Epidermal melanocyte (primary cell): ENCODE measurements around the gene DCAF16.

Source experiments
- DNase-seq: peaks from one replicate; pipeline ENCODE4 v3.0.0; 2011; ENCODE audit warnings: low spot score; ENCODE audit not compliant: insufficient read length

The DCAF16 gene

DNA sequence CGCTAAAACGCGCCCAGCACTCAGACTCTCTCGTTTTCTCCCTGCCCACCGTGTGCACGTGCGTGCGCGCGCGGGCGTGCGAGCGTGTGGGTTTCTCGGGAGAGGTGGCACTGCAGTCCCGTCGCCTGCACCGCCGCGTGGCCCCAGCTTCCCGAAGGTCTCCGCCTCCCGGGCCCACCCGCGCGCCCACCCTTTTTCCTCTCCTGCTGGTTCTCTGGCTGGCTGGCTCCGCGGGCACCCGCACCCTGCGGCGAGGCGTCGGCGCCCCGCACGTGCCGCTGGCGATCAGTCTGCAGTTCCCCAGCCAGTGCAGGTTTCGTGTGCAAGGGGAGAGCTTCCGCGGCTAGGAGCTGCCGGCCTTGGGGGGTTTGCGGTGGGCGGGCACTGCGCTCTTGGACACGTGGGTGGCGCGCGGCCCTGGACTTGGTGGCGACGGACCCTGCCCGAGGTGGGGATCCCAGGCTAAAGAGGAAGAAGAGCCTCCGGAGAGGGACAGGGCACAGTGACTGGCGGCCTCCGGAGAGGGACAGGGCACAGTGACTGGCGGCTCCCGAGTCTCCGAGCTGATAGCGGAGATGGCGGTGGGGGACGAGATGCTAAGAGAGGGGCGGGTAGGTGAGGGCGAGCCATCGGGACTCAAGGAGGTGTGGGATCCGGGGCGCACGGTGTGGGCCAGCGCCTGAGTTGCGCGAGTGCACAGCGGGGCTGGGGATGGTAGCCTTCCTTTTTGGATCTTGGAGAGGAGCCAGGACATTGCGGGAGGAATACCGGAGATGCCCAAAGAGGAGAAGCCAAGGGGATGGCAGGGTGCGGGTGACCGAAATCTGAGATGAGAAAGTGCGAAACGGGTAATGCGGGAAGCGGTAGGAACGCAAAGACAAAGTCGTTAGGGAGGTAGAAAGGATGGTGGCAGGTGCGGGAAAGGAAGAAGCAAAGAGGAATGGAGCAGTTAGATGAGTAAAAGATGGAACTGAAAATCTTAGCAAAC is 29.0 kb downstream of the DCAF16 start, which contains the start of gene FAM184B:
TSS of gene FAM184B (minus strand) at position 322 of the 988 bp plus-strand sequence. CDS start 322 bp downstream, outside the sequence.
- no peak for DNase-seq

DNA sequence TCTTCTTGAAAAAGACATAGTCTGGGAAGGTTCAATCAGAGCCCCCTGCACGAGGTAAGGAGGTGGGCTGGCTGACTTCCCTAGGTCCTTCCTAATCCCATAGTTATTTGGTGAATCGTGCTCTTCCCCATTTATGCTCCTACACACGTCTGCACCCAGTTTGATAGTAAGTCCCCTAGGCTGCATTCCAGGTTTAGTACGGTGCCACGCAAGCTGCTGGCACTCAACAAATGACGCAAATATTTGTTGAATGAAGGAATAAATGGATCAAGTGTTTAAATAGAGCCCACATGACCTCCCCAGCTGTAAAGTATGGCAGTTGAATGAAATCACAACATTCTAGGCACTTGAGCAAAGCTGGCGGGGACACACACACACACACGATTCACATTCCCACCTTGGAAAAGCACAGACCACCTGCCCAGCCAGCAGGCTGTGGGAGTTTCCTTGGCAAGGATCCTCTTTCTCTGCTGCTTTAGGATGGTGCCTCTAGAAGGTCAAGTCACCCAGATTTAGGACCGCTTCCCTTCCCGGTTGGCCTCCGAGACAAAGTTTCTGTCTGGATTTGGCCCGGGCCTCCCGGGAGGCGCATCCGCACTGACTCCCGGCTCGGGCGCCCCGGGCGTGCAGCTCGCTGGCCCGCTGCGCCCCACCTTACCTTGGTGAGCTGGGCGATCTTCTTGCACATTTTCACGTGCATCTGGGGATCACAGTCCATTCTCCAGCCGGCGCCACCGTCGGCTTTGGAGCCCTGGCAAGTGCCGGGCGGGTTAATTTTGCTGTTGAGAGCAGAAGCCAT is 29.9 kb downstream of the DCAF16 start:
- DNase-seq: no peak

DNA sequence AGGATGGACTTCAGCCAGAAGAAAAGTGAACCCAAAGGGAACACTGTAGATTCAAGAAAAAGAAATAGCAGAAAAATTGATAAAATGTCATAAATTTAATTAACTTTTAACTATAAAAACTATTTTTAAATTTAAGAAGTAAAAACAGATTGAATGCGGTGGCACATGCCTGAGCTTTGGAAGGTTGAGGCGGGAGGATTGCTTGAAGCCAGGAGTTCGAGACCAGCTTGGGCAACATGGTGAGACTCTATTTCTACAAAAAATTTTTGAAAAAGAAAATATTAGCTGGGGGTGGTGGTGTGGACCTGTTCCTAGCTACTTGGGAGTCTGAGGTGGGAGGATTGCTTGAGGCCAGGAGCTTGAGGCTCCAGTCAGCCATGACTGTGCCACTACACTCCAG is 32.1 kb downstream of the DCAF16 start:
- DNase-seq: no peak

DNA sequence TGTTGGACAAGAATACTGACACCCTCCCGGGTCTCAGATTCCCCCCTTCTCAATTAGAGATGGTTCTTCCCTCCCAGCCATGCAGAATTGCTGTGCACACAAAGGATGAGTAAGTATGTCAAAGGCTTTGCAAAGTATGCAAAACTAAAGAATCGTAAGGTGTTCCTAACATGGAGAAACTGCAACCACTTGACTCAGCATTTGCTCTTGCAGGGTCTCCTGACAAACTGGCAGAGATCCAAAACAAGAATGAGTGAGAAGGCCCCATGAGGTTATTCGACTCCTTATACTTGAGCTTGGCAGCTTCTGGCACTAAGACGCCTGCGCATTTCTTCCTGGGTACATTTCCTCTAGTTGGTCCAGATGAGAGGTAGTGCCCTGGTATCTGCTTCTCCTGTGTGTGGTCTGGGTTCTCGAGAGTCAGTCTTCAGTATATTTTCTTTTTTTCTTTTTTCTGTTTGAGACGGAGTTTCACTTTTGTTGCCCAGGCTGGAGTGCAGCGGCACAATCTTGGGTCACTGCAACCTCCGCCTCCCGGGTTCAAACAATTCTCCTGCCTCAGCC is 37.3 kb downstream of the DCAF16 start:
- DNase-seq: no peak

DNA sequence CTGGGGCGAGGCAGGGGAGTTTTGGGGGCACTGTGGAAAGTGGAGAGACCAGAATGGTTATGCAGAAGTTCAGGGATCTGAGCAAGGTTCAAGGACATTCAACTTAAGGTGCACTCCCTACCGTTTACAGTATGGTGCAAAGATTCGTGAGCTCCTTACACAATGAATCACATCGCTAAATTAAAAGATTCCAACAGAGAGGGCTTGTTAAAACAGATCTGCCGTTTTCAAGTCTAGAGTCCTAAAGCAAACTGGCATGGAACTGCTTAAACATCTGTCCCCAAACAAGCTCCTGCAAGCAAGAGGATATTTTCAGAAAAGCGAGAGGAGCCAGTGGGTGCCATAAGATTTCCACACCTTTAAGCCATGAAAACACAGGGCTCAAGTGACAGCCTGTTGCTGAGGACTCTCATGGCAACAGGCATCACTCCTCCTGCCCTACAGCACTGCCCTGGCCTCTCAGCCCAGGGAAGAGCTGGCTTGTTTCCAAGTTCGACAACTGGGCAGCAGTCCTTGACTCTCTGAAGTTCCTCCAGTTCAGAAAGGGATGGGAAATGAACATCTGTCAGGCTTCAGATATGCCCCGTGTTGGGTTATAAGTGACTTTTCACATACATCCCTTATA is 39.2 kb downstream of the DCAF16 start:
- DNase-seq: no peak

DNA sequence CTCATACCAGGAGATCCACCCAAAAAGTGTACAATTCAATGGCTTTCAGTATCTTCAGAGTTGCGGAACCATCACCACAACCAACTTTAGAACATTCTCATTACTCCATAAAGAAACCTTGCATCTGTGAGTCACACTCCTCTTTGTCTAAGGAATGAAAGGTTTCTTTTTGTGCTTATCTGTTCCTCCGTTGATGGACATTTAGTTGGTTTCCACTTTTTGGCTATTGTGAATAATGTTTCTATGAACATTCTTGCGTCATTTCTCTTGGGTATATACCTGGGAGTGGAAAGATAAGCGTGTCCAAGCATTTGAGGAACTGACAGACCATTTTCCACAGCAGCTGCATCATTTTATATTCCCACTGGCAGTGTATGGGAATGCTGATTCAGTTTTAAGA is 39.7 kb downstream of the DCAF16 start:
- DNase-seq: no peak

DNA sequence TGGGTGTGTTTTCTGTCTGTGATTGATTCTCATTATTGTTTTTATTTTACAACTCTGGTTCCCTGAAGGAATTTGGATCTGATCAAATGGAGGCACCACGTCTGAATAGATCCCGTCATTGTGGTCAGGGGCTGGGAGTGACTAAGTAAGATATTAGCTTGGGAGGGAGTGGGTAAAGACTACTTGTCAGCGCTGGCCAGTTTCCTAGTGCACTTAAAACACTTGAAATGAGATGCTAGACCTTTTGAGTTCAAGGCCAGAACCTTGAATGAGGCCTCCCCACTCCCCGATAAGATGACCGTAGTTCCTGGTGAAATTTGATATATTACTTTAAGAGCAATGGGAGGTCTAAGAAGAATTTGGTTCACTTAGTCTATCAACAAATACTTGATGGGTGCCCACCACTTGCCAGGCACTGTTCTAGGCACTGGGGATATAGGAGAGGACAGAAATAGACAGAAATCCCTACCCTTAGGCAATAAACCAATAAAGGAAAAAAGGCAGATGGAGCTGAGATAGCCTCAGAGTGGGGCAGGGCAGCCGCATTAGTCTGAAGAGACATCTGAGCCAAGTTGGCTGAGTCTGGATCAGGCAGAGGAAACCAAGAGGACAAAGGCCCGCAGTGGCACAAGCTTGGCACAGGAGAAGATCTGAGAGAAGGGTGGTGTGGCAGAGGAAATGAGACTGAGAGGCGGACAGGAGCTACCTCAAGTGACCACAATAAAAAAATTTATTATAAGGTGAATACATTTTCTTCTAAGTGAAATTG is 41.0 kb downstream of the DCAF16 start:
- no peak for DNase-seq

DNA sequence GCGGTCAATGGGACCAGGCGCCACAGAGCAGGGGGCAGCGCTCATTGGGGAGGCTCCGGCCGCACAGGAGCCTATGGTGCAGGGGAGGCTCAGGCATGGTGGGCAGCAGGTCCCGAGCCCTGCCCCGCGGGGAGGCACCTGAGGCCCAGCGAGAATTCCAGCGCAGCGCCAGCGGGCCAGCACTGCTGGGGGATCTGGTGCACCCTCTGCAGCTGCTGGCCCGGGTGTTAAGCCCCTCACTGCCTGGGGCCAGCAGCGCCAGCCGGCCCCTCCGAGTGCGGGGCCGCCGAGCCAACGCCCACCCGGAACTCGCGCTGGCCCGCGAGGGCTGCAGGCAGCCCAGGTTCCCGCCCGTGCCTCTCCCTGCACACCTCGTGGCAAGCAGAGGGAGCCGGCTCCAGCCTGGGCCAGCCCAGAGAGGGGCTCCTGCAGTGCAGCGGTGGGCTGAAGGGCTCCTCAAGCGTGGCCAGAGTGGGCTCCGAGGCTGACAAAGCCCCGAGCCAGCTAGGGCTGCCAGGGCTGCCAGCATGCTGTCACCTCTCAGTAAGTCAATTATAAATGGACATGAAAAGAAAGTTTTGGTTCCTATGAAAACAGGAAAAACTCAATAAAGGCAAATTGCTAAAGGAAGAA is 43.6 kb downstream of the DCAF16 start:
- DNase-seq: no peak

DNA sequence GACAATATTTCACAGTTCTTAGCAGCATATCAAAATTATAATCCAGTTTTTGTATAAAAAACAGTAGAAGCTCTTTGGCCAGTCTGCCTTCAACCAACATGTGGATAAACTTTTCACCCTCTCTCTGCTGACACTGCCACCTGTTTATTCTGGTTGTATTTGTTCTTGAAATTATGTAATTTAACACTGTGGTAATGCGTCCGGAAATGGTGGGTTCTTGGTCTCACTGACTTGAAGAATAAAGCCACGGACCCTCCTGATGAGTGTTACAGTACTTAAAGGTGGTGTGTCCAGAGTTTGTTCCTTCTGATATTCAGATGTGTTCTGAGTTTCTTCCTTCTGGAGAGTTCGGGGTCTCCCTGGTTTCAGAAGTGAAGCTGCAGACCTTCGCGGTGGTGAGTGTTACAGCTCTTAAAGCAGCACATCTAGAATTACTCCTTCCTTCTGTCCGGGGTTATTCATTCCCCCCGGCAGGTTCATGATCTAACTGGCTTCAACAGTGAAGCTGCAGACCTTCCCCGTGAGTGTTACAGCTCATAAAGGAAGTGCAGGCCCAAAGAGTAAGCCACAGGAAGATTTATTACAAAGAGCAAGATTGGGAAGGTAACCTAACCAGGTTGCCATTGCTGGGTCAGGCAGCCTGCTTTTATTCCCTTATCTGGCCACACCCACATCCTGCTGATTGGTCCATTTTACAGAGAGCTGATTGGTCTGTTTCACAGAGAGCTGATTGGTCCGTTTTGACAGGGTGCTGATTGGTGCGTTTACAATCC is 44.9 kb downstream of the DCAF16 start:
- no peak for DNase-seq

DNA sequence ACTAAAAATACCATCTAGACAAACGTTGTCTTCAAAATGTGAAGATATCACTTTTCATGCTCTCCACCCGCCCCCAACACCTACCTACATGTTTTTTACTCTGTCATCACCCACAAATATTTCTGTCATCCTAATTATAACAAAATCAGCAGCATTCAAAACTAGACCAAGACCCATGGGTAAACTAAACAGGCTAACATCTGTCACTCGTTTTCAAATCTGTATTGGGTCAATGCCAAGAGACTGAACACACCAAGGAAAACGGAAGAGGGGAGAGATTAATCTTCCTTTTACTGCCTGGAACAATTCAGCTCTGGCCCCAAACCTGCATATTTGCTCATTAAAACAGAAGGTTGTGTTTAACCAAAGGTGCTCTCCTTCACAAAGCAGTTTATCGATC is 46.6 kb downstream of the DCAF16 start:
- no peak for DNase-seq

DNA sequence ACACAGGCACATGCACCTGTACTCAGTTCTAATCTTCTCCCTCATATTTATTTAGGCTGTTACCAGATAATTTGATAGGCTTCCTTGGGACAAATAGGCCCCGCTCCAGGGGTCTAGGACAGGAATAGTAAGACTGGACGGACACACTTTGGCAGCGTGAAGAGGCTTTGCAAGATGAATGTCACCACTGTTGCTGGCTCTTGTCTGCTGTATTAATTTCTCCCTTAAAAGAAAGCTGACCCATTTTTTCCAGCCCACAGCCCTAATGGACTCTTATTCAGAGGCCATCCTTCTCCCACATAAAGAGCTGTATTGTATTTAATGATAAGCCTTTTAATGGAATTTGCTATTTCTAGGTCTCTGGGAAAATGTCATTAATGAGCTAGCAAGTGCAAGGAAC is 47.1 kb downstream of the DCAF16 start:
- DNase-seq: peak; percentile 77

DNA sequence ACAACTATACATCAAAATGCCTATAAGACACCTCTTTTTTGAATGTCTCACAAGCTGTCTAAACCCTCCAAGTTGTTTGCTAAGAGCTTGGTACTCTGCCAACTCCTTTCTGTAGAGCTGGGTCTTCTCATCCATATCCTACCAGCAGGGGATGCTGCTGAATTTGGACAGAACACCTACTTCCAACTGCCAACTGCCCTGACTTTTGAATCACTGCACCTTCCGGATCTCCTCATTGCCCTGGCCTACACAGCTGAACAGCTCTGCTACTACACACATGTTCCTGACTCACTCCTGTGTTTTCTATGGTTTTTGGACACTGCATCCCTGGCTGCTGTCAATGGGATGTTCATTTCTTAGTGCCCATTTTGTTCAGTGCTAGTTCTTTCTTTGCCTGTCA is 47.8 kb downstream of the DCAF16 start:
- DNase-seq: no peak

DNA sequence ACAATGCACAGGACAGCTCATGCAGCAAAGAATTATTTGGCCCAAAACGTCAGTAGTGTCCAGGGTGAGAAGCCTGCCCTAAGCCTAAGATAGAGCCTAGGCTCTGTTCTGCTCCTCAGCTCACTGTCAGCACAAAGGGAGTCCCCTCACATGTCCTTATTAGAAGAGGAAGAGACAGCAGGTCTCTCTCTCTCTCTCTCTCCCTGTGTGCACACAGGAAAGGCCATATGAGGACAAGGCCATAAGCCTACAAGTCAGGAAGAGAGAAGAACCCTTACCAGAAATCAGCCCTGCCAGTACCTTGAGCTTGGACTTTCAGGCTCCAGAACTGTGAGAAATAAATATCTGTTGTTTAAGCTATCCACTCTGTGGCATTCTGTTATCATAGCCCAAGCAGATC is 49.5 kb downstream of the DCAF16 start:
- no peak for DNase-seq

DNA sequence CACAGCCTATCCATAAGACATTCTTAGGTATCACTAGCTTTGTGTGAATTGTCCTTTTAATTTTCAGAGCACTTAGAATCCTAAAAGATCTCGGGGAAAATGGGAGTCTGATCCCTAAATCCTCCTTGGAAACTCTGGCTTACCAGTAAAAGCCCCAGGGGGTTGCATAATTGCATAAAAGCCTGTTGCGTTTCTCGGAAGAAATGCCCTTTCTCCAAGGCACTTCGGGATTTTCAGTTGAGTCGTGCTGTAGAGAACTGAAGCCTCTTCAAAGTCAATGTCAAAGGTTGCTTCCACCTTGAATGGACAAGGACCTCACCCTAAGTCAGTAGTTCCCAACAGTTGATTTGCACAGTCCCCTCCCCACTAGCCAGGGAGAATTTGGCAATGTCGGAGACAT is 49.9 kb downstream of the DCAF16 start:
- DNase-seq: no peak

DNA sequence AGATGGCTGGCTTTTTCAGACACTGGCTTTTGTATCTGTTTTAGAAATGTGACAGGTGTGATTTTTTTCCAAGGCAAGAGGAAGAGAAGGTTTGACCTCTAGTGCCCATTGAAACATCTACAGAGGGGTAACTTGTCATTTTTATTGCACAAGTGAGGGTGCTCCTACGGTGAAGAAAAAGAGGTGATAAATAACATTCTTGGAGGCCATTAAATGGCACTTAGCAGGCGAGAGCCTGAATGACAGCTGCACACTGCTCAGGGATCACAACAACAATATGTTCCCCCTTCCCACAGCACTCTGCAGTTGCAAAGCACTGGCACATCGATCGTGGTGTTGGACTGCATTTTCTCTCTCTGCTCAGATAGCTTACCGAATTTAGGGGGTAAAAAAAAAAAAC is 52.1 kb downstream of the DCAF16 start:
- DNase-seq: no peak

DNA sequence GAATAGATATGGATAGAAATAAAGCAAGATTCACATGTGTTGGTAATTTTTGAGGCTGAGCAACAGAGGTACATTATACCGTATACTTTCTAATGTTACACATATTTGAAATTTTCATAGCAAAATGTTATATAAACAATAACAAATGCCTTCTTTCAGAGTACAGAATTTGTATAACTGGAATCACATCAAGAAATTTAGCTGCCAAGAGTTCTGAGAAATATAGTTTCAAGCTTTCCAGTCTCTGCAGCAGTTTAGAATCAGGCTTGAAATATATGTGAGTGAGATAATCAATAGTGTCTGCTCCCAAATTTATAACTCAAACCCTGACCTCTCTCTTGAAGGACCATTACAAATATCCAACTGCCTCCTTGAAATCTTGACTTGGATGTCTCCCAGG is 52.9 kb downstream of the DCAF16 start:
- DNase-seq: no peak

DNA sequence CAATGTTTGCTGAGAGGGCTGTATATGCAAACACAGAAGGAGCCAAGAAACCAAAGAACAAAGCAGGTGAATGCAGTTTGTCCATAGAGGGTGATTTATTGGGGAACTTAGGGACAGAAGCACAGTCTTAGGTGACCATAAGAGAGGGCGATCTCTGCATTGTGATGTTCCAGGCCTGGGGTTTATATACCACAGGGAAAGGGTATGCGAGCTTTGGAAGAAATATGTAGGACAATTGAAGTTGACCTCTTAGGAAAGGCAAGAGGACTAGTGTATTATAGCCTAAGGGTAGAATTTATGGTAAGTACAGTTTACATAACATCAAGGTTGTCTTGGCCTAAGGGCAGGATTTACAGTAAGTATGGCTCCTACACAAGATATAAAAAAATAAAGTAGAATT is 56.9 kb downstream of the DCAF16 start:
- no peak for DNase-seq
